Vagina (tissue), 2 donors: ENCODE data around the gene UTY. TPM values are rescaled to one million over a fixed set of nuclear protein-coding genes. Genes with fewer than 3 reads are reported as not detected.

Experiments used
- DNase-seq, 2 donors: peaks; one replicate each; pipeline ENCODE4 v3.0.0-alpha.2; 2017; ENCODE audit errors: extremely low spot score in 2 of 2
- H3K27ac ChIP-seq: fragments of 200-600 bp; sonication (generic); one replicate; pipeline ENCODE4 v1.5.1; 2019
- H3K27me3 ChIP-seq: fragments of 200-600 bp; sonication (generic); one replicate; pipeline ENCODE4 v1.5.1; 2019
- H3K36me3 ChIP-seq, 2 donors: fragments of 200-600 bp; sonication (generic); one replicate each; pipeline ENCODE4 v1.5.1; 2017 to 2019
- H3K4me1 ChIP-seq: fragments of 200-600 bp; sonication (generic); one replicate; pipeline ENCODE4 v1.5.1; 2019
- H3K4me3 ChIP-seq, 2 donors: fragments of 200-600 bp; sonication (generic); 1 replicate in 1 of 2; 2 replicates in 1 of 2; pipeline ENCODE4 v1.5.1; 2016 to 2019
- H3K9me3 ChIP-seq: fragments of 200-600 bp; sonication (generic); one replicate; pipeline ENCODE4 v1.5.1; 2019
- CTCF ChIP-seq, 3 experiments: fragments of 450-650 bp in 2 of 3; fragments of 200-600 bp in 1 of 3; sonication (generic) in 1 of 3; IDR thresholded peaks; one replicate each; pipeline ENCODE4 v1.5.1; 2017 to 2019; ENCODE audit warnings: antibody characterized with exemption in 3 of 3, mild to moderate bottlenecking in 2 of 3, moderate library complexity in 2 of 3
- POLR2A ChIP-seq, 2 donors: fragments of 450-650 bp; IDR thresholded peaks; one replicate each; pipeline ENCODE4 v1.6.1; 2017; ENCODE audit warnings: antibody characterized with exemption in 2 of 2, mild to moderate bottlenecking in 2 of 2, moderate library complexity in 2 of 2
- POLR2AphosphoS5 ChIP-seq, 2 donors: sonication (generic); formaldehyde crosslinking; IDR thresholded peaks; one replicate each; pipeline ENCODE4 v1.9.0; 2017; ENCODE audit warnings: antibody characterized with exemption in 2 of 2, mild to moderate bottlenecking in 2 of 2, low read depth in 1 of 2; ENCODE audit not compliant: insufficient read depth in 1 of 2
- intact Hi-C: fragments of 100-400 bp; cut with DNase I; formaldehyde crosslinking; loops from one replicate; pipeline ENCODE4 v1.15.1; 2023
- total RNA-seq: library from RNA; depleted of rRNA; stranded (reverse); fragments of >200 nt; gene quantifications from one replicate; pipeline ENCODE4 v1.2.3, GENCODE V29; 2016

The UTY gene
- total RNA-seq, 1 donor from 2014 or later = not detected

DNA sequence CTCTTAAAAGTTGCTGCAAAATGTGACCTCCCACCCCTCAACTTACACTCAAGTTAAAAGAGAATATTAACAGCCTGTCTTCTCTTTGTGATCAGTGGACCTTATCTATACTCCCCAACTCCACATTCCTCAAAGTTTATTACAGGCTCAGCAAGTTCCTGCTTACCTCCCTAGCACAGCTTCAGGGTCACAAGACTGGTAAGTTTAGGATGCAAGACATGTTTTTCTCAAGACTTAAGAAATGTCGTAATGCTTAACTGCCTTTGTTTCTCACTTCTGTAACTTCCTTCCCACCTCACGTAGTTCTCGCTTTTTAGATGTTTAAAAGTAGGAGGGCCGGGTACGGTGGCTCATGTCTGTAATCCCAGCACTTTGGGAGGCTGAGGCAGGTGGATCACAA, 132.7 kb downstream of the UTY start:
- H3K4me1 ChIP-seq = no peaks in the 10 kb centered on the region
- TF ChIP-seq POLR2AphosphoS5 (IDR thresholded peaks at IDR 0.05; ENCODE audit: insufficient read depth in 1 of 2, low read depth in 1 of 2) = no peak
- TF ChIP-seq CTCF (IDR thresholded peaks at IDR 0.05) = no peak
- no peak for TF ChIP-seq POLR2A (IDR thresholded peaks at IDR 0.05)
- no peak overlapping the region for H3K27ac ChIP-seq
- no peaks in the 10 kb centered on the region for H3K27me3 ChIP-seq
- no peak for DNase-seq
- H3K4me3 ChIP-seq = no peak overlapping the region
- intact Hi-C loops = no loop called here
- H3K9me3 ChIP-seq = no peaks in the 10 kb centered on the region
- no peaks in the 10 kb centered on the region for H3K36me3 ChIP-seq

- H3K27me3 ChIP-seq = no peaks in the 10 kb centered on the region
- no peak for DNase-seq
- intact Hi-C loops = no loop called here
- H3K9me3 ChIP-seq = no peaks in the 10 kb centered on the region
- no peak for TF ChIP-seq POLR2AphosphoS5 (IDR thresholded peaks at IDR 0.05; ENCODE audit: insufficient read depth in 1 of 2, low read depth in 1 of 2)
- no peak for TF ChIP-seq POLR2A (IDR thresholded peaks at IDR 0.05)
- TF ChIP-seq CTCF (IDR thresholded peaks at IDR 0.05) = no peak
- H3K4me1 ChIP-seq = no peaks in the 10 kb centered on the region
- no peak overlapping the region for H3K4me3 ChIP-seq
- no peak overlapping the region for H3K27ac ChIP-seq
- no peaks in the 10 kb centered on the region for H3K36me3 ChIP-seq
Observed at GRCh38 chrY:13345549-13345948, 134.3 kb downstream of the UTY start.

GRCh38 chrY:13343307-13343946, 136.4 kb downstream of the UTY start:
- Histone ChIP-seq H3K27ac (no peak overlapping the region), H3K36me3 (no peaks in the 10 kb centered on the region), H3K9me3 (no peaks in the 10 kb centered on the region), H3K4me3 (no peak overlapping the region), H3K27me3 (no peaks in the 10 kb centered on the region), H3K4me1 (no peaks in the 10 kb centered on the region)
- intact Hi-C loops = no loop called here
- no peak for DNase-seq
- no peak for TF ChIP-seq POLR2AphosphoS5 (IDR thresholded peaks at IDR 0.05; ENCODE audit: insufficient read depth in 1 of 2, low read depth in 1 of 2)
- TF ChIP-seq POLR2A (IDR thresholded peaks at IDR 0.05) = no peak
- no peak for TF ChIP-seq CTCF (IDR thresholded peaks at IDR 0.05)

DNA sequence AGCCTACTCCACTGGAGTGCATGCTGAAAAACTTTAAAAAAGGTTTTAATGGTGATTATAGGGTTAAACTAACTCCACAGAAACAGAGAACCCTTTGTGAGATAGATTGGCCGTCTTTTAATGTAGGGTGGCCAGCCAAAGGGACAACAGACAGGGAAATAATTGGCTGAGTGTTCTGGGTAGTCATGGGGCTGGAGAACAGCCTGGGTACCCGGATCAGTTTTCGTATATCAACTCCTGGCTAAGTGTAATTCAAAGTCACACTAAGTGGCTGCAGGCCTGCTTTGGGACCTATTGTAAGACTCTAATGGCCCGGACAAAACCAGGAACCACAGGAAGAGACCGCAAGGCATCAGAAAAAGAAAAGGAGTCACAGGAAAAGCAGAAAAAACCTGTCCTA, 139.9 kb downstream of the UTY start:
- no peaks in the 10 kb centered on the region for H3K27me3 ChIP-seq
- H3K4me1 ChIP-seq = no peaks in the 10 kb centered on the region
- H3K9me3 ChIP-seq = no peaks in the 10 kb centered on the region
- no peak overlapping the region for H3K27ac ChIP-seq
- no peak for DNase-seq
- H3K36me3 ChIP-seq = no peaks in the 10 kb centered on the region
- intact Hi-C loops = no loop called here
- H3K4me3 ChIP-seq = no peak overlapping the region
- no peak for TF ChIP-seq POLR2AphosphoS5 (IDR thresholded peaks at IDR 0.05; ENCODE audit: insufficient read depth in 1 of 2, low read depth in 1 of 2)
- no peak for TF ChIP-seq CTCF (IDR thresholded peaks at IDR 0.05)
- TF ChIP-seq POLR2A (IDR thresholded peaks at IDR 0.05) = no peak

DNA sequence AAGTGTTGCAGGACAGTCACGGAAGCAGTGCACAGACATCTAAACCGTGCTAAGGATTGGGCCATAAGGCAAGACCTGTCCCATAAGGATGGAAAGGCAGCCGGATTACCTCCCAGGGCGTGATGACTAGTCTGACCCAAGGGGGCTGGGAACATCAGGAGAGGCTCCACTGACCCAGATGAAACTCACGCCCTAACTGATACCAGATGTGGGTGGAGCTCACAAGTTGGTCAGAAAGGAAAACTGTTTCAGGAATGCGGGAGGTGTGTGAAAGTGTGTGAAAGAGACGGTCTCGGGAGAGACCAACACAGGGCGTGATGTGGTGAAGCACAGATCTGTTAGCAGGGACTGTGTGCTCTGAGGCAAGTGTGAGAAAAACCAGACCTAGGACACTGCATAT, 140.5 kb downstream of the UTY start:
- TF ChIP-seq CTCF (IDR thresholded peaks at IDR 0.05) (no peak), POLR2AphosphoS5 (IDR thresholded peaks at IDR 0.05; ENCODE audit: insufficient read depth in 1 of 2, low read depth in 1 of 2) (no peak), POLR2A (IDR thresholded peaks at IDR 0.05) (no peak)
- no peaks in the 10 kb centered on the region for H3K27me3 ChIP-seq

More for the DNA sequence above, 140.5 kb downstream of the UTY start:
- Histone ChIP-seq H3K27ac (no peak overlapping the region), H3K36me3 (no peaks in the 10 kb centered on the region), H3K4me1 (no peaks in the 10 kb centered on the region), H3K4me3 (no peak overlapping the region), H3K9me3 (no peaks in the 10 kb centered on the region)
- intact Hi-C loops = no loop called here
- no peak for DNase-seq
